Progenitor cell of endocrine pancreas (in vitro differentiated cells): Measurements from ENCODE around the gene TNFAIP8. TPM values are rescaled to one million over a fixed set of nuclear protein-coding genes. Genes with fewer than 3 reads are reported as not detected.

Source experiments
- DNase-seq: peaks from one replicate; pipeline ENCODE4 v3.0.0; 2021; ENCODE audit warnings: low spot score; ENCODE audit not compliant: unreplicated experiment
- H3K27ac Mint-ChIP-seq: 2 replicates; pipeline ENCODE4 v1.8.0; 2021; ENCODE audit warnings: mild to moderate bottlenecking, moderate library complexity, mixed read lengths
- H3K27me3 Mint-ChIP-seq: 2 replicates; pipeline ENCODE4 v1.8.0; 2021; ENCODE audit warnings: mixed read lengths
- H3K36me3 Mint-ChIP-seq: 2 replicates; pipeline ENCODE4 v1.8.0; 2022; ENCODE audit warnings: mixed read lengths; ENCODE audit not compliant: insufficient read depth
- H3K4me1 Mint-ChIP-seq: 2 replicates; pipeline ENCODE4 v1.8.0; 2021; ENCODE audit warnings: low read depth, mixed read lengths
- H3K4me3 Mint-ChIP-seq: 2 replicates; pipeline ENCODE4 v1.8.0; 2021; ENCODE audit warnings: low read depth, mild to moderate bottlenecking, moderate library complexity, mixed read lengths
- H3K9me3 Mint-ChIP-seq: 2 replicates; pipeline ENCODE4 v1.8.0; 2021; ENCODE audit warnings: low read depth, mixed read lengths
- total RNA-seq: library from RNA; stranded (reverse); gene quantifications from 2 replicates; pipeline ENCODE4 v1.2.1, GENCODE V29; 2021
- TF ChIP-seq, protein P1 (sequence below): fragments of 200-600 bp; sonication (generic); IDR thresholded peaks from one replicate; pipeline ENCODE4 v1.5.0; 2021; ENCODE audit warnings: antibody characterized with exemption, mild to moderate bottlenecking; ENCODE audit not compliant: unreplicated experiment

Gene TNFAIP8
- total RNA-seq, 1 donor from 2014 or later: 8.0 TPM

DNA sequence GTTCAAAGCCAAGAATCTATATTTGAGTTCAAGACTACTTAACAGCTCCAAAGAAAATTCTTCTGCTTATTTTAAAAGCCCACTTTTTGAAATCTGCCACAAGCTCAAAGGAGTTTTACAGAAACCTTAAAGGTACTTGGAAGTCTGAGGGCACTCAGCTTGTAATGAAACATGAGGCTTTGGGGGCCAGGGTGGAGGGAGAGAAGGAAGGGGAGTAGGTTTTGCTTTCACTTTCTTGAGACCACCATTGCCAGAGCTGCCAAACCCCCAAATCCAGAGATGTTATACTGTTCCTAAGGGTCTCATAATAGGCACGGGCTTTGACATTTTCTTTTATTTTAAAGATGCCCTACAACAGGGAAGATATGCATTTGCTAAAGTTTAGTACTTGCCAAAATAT is 42.6 kb upstream of the TNFAIP8 start:
- TF ChIP-seq, protein P1, sequence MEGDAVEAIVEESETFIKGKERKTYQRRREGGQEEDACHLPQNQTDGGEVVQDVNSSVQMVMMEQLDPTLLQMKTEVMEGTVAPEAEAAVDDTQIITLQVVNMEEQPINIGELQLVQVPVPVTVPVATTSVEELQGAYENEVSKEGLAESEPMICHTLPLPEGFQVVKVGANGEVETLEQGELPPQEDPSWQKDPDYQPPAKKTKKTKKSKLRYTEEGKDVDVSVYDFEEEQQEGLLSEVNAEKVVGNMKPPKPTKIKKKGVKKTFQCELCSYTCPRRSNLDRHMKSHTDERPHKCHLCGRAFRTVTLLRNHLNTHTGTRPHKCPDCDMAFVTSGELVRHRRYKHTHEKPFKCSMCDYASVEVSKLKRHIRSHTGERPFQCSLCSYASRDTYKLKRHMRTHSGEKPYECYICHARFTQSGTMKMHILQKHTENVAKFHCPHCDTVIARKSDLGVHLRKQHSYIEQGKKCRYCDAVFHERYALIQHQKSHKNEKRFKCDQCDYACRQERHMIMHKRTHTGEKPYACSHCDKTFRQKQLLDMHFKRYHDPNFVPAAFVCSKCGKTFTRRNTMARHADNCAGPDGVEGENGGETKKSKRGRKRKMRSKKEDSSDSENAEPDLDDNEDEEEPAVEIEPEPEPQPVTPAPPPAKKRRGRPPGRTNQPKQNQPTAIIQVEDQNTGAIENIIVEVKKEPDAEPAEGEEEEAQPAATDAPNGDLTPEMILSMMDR: no peak
- no peaks in the 10 kb centered on the region for H3K9me3 Mint-ChIP-seq
- H3K27ac Mint-ChIP-seq: no peak overlapping the region
- H3K36me3 Mint-ChIP-seq: peaks cover 2% of the 10 kb centered on the region
- H3K4me3 Mint-ChIP-seq: no peak overlapping the region
- no peaks in the 10 kb centered on the region for H3K27me3 Mint-ChIP-seq
- H3K4me1 Mint-ChIP-seq: peaks cover 2% of the 10 kb centered on the region
- no peak for DNase-seq

DNA sequence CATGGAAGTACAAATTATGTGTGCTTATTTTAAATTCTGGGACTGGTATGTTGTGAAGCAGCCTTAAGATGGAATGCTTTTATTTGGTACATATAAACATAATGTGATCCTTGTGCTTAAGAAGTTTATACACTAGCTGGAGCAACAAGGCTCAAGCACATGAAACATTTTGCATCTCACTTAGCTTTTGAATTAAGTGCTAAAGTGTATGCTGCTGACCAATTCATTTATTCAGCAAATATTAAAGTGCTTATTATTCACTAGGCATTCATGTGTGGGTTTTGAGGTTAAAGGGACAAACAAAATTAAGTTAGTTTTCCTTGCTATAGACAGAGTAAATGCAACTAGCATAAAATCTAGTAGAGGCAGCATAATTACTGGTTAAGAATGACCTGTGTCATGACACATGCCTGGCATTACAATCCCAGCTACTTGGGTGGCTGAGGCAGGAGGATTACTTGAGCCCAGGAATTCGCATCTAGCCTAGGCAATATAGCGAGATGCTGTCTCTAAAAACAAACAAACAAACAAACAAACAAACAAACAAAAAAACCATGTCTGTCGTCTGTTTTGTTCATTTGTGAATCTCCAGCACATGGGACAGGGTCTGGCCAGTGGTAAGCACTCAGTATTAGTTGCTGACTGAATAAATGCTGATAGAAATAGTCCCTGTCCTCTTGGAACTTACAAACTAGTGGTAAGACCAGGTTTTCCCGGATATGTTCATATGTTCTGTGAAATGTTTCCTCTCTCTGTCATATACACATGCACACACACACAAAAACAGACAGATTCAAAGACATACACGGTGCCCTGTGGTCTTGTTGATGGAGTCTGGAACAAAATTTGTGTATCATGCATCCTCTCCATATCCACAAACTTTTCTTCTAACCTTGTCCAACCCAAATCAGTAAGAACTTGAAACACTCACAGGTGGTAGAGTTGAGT is 41.9 kb upstream of the TNFAIP8 start:
- TF ChIP-seq, protein P1: no peak
- Mint-ChIP-seq H3K9me3 (no peaks in the 10 kb centered on the region), H3K4me1 (peaks cover 2% of the 10 kb centered on the region), H3K36me3 (peaks cover 2% of the 10 kb centered on the region), H3K4me3 (no peak overlapping the region), H3K27ac (no peak overlapping the region), H3K27me3 (no peaks in the 10 kb centered on the region)
- DNase-seq: no peak

DNA sequence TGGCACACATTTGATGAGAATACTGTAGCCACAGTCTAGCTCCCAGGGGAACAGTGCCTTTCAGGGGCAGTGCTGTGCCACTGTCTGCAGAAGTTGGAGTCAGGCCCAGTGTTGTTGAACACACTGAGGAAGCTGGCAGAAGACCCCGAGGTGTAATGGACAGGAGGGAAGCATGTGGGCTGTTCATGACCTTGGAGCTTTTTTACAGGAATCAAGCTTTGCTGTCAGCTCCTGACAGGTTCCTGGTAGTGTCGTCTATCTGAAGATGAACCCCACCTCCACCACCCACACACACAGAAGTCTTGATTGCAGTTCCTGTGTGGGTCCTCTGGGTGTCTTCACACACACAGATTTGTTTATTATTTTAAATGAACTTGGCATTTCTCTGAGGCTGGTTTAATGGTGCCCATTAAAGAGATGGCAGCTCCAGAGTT is 40.3 kb upstream of the TNFAIP8 start:
- Mint-ChIP-seq H3K27me3 (no peaks in the 10 kb centered on the region), H3K27ac (no peak overlapping the region), H3K4me1 (peaks cover 2% of the 10 kb centered on the region), H3K4me3 (no peak overlapping the region), H3K36me3 (peaks cover 4% of the 10 kb centered on the region), H3K9me3 (no peaks in the 10 kb centered on the region)
- TF ChIP-seq, protein P1: no peak
- no peak for DNase-seq

DNA sequence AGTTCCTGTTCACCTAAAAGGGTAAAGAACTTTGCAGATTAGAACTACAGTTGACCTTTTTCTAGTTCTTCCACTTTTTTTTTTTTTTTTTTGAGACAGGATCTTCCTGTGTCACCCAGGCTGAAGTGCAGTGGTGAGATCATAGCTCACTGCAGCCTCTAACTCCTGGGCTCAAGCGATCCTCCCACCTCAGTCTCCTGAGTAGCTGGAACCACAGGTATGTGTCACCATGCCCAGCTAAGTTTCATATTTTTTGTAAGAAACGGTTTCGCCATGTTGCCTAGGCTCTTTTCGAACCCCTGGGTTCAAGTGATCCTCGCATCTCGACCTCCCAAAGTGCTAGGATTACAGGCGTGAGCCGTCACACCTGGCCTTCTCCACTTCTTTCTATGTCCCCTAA is 39.7 kb upstream of the TNFAIP8 start:
- TF ChIP-seq, protein P1: no peak
- Mint-ChIP-seq H3K27ac (no peak overlapping the region), H3K36me3 (peaks cover 1% of the 10 kb centered on the region), H3K27me3 (no peaks in the 10 kb centered on the region), H3K4me3 (no peak overlapping the region), H3K9me3 (no peaks in the 10 kb centered on the region), H3K4me1 (peaks cover 2% of the 10 kb centered on the region)
- no peak for DNase-seq

DNA sequence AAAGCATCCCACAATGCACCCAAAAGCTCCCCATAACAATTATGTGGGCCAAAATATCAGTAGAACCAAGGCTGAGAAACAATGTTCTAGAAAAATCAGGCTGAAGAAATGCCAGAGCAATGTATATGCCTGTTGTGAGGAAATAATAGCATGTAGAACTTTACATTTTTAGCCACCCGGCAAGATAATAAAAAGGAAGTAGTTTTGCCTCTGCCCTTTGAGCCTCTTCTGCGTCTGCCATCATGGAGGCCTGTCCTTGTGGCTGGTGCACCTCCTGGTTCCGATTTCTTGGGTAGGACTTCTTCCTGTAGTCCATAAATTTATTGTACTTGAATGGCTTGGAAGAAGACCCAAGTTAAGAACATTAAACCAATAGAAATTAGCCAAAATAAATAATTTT is 38.9 kb upstream of the TNFAIP8 start:
- H3K36me3 Mint-ChIP-seq: peaks cover 1% of the 10 kb centered on the region
- no peak overlapping the region for H3K4me3 Mint-ChIP-seq
- no peaks in the 10 kb centered on the region for H3K9me3 Mint-ChIP-seq
- no peaks in the 10 kb centered on the region for H3K27me3 Mint-ChIP-seq
- TF ChIP-seq, protein P1: no peak
- H3K27ac Mint-ChIP-seq: no peak overlapping the region
- H3K4me1 Mint-ChIP-seq: peaks cover 5% of the 10 kb centered on the region
- DNase-seq: no peak
